GM18868 (cell line): ENCODE data around the gene ULK1.

ENCODE experiments used
- ATAC-seq: cut with Tn5 transposase; IDR thresholded peaks from one replicate; pipeline ENCODE4 v1.9.1; 2021; ENCODE audit warnings: mild to moderate bottlenecking, moderate library complexity; ENCODE audit not compliant: unreplicated experiment

Gene ULK1

GRCh38 chr12:131905630-131906091, 11.2 kb downstream of the ULK1 start:
- no peak for ATAC-seq

GRCh38 chr12:131907379-131908091, 13.1 kb downstream of the ULK1 start:
- no peak for ATAC-seq

DNA sequence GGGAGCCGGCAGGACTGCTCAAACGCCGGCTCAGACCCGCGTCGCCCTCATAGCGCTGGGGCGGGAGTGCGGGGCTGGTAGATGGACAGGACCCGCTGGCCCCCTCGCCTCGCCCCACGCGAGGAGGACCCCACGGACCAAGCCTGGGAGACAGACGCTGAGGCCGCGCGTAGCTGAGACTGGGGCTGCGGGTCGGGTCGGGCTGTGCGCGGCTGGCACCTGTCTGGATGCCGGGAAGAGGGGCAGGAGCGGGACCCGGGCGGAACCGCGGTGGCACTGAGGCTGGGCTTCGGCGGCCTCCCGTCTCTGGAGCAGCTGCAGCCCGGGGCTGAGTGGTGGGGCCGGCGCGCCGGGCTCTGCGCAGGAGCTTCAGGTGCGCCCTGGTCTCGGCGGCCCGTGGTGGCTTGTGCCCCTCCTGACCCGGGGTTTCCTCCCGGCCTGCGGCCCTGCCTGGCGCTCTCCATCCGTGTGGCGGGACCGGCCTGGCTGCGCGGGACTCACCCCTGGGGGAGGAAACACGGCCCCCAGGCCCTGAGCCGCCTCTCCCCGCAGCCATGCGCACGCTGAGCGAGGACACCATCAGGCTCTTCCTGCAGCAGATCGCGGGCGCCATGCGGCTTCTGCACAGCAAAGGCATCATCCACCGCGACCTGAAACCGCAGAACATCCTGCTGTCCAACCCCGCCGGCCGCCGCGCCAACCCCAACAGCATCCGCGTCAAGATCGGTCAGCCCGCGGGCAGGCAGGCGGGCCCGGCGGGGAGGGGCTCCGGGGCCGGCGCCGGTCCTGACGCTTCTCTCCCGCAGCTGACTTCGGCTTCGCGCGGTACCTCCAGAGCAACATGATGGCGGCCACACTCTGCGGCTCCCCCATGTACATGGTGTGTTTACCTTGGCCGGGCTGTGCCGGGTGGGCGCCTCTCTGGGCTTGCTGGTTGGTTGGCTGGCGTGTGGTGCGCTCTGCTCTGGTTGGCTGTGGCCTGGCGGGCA, 14.0 kb downstream of the ULK1 start:
- no peak for ATAC-seq

- ATAC-seq, result no peak
These were observed 14.8 kb downstream of the ULK1 start for GRCh38 chr12:131909081-131909751.

- ATAC-seq, result no peak
These were observed 15.4 kb downstream of the ULK1 start for GRCh38 chr12:131909752-131910219.

DNA sequence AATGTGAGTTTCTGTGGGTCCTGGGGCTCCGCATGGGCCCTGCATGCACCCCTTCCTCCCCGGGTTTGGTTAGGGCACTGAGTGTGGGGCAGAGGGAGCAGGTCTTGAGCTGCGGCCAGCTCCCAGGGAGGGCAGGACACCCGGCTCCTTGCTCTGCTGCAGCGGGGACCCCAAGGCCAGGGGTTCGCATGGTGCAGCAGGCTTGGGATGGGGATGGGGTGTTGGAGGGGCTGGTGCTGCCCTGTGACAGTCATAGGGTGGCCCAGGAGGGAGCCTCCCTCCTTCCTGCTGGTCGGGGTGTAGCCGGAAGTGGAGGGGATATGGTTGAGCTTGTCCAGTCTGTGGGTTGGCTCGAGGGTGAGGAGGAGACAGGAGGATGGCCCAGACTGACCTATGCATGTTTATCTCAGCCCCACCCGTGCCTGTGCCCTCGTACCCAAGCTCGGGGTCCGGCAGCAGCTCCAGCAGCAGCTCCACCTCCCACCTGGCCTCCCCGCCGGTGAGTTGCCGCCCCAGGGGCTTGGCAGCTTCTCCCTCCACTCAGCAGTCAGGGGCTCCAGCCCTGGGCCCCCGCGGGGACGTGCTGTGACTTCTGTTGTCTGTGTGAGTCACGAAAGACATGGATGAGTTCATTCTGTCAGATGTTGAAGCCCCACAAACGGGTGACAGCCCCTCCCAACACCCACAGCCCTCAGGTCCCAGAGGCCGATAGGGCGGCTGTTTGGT, 16.0 kb downstream of the ULK1 start:
- no peak for ATAC-seq

- ATAC-seq, result no peak
These were observed 16.7 kb downstream of the ULK1 start for GRCh38 chr12:131911028-131911650.

DNA sequence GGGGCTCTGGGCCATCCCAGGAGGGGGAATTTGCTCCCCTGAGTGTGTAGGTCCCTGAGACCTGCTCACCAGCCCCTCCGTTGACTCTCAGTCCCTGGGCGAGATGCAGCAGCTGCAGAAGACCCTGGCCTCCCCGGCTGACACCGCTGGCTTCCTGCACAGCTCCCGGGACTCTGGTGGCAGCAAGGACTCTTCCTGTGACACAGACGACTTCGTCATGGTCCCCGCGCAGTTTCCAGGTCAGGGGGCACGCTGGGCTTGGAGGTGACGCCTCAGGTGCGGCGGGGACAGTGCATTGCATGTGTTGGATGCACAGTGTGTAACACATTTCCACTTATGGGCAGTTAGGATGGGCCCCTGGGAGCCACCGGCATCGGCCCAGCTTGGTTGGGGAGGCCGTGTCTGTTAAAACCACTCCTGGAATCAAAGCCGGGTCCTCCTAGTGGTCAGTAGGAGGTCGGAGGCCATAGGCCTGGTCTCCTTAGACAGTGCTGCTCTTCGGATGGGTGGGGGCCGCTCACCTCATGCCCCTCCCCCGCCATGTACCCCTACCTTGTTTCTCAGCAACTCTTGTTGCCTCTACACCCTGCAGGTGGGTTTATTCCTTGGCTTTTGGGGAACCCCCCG, 17.5 kb downstream of the ULK1 start:
- ATAC-seq, result no peak

DNA sequence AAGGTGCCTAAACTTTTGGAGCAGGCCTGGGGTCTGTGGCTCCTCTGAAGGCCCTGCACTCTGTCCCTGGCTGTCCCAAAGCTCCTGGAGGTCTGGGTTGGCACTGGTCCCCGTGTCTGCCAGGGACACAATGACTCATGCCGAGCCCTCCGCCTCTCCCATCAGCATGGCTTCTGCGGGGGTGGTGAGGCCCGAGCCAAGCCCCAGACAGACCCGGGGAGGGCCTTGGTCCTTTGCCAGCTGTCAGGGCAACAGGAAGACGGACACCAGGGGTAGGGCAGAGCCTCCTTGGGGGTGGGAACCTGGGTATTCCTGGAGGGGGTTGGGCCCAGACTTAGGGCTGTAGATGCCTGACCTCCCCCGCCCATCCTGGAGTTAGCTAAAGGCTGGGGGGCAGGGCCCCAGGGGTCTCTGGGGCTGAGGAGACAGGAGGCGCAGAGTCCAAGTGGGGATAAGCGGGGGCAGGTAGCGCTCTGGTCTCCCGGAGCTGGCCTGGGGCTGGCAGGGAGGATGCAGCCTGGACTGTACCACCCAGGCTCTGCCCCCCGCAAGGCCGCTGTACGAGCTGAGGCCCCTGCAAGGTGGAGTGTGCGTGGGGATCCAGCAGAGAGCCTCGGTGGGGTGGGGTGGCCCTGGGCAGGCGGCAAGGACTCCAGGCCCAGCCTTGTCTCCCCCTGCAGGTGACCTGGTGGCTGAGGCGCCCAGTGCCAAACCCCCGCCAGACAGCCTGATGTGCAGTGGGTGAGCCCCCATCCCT, 18.3 kb downstream of the ULK1 start:
- no peak for ATAC-seq

DNA sequence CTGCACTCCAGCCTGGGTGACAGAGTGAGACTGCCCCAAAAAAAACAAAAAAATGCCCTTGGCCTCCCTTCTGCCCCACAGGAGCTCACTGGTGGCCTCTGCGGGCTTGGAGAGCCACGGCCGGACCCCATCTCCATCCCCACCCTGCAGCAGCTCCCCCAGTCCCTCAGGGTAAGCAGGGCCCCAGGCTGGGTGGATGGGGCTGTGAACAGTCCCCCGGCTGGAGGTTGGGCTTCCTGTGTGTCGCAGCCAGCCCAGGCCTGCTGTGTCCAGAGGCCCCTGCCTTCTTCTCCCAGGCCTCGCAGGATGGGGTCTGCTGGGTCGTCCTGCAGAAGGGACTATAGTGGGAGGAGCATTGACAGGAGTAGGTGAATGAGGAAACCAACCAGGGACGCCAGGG, 19.2 kb downstream of the ULK1 start:
- ATAC-seq, result no peak

DNA sequence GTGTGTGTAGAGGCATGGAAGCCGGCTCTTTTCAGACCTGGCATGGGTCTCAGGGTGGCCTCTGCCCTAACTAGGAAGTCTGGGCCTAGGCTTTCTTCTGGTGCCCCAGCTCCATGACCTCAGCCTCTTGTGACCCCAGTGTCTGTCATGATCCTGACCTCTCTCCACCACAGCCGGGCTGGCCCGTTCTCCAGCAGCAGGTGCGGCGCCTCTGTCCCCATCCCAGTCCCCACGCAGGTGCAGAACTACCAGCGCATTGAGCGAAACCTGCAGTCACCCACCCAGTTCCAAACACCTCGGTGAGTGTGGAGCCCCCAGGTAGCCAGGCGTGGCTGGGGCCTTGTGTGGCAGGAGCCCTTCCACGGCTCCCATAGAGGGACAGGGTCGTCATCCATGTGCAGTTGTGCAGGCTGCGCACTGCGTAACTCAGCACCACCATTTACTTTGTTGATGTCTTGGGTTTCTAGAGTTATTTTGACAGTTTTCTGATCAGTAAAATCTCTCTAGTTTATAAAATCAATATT, 19.8 kb downstream of the ULK1 start:
- ATAC-seq, result no peak

- no peak for ATAC-seq
These were observed 20.7 kb downstream of the ULK1 start for GRCh38 chr12:131915000-131915689.

DNA sequence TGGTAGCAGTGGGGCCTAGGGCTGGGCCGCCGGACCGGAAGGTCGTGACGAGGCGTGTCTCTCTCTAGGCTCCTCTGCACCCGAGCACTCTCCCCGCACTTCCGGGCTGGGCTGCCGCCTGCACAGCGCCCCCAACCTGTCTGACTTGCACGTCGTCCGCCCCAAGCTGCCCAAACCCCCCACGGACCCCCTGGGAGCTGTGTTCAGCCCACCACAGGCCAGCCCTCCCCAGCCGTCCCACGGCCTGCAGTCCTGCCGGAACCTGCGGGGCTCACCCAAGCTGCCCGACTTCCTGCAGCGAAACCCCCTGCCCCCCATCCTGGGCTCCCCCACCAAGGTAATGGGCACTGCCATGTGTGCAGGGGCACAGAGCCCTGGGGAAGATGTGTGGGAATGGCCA, 21.4 kb downstream of the ULK1 start:
- ATAC-seq, result no peak

- no peak for ATAC-seq
These were observed 22.1 kb downstream of the ULK1 start for GRCh38 chr12:131916306-131917138.

DNA sequence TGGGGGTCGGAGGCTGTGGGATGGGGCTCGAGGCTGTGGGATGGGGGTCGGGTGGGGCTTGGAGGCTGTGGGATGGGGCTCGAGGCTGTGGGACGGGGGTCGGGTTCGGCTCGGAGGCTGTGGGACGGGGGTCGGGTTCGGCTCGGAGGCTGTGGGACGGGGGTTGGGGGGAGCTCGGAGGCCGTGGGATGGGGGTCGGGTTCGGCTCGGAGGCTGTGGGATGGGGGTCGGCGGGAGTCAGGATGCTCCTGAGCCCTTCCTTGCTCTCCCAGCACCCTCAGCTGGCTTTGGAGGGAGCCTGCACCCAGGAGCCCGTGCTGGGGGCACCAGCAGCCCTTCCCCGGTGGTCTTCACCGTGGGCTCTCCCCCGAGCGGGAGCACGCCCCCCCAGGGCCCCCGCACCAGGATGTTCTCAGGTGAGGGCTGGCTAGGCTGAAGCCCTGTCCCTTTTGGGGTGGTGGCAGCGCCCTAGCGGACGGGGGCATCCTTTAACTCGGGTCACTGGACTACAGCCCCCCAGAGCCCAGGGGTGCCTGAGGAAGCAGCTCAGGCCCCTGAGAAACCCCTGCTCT, 22.8 kb downstream of the ULK1 start:
- no peak for ATAC-seq

- no peak for ATAC-seq
These were observed 23.4 kb downstream of the ULK1 start for GRCh38 chr12:131917711-131918306.
